Aorta (tissue), 5 donors: ENCODE measurements around the gene HP1BP3. TPM values are rescaled to one million over a fixed set of nuclear protein-coding genes. Genes with fewer than 3 reads are reported as not detected.
"Not testable (repeated sequence)": the region's sequence is repeated elsewhere in the genome, so short reads cannot be mapped to it uniquely, and the experiment has no call there.

Source experiments
- ATAC-seq: fragments of 200-7000 bp; cut with Tn5 transposase; one replicate; pipeline ENCODE4 v1.9.1; 2022; ENCODE audit warnings: moderate library complexity; ENCODE audit not compliant: low FRiP score
- DNase-seq, 2 donors: peaks; one replicate each; pipeline ENCODE4 v3.0.0-alpha.2; 2020
- H3K27ac ChIP-seq, 2 donors: one replicate each; pipeline ENCODE4 v1.5.1; 2013; ENCODE audit warnings: low read length in 2 of 2, mild to moderate bottlenecking in 2 of 2, moderate library complexity in 2 of 2, control low read depth in 1 of 2, inconsistent platforms in 1 of 2, low read depth in 1 of 2
- H3K27me3 ChIP-seq, 2 donors: one replicate each; pipeline ENCODE4 v1.6.1; 2013; ENCODE audit warnings: control low read depth in 1 of 2, low read length in 1 of 2, mild to moderate bottlenecking in 1 of 2, moderate library complexity in 1 of 2; ENCODE audit not compliant: insufficient read depth in 2 of 2, control insufficient read depth in 1 of 2
- H3K36me3 ChIP-seq, 2 donors: one replicate each; pipeline ENCODE4 v1.6.1; 2013; ENCODE audit warnings: control low read depth in 1 of 2, low read length in 1 of 2, mild to moderate bottlenecking in 1 of 2; ENCODE audit not compliant: insufficient read depth in 2 of 2, control insufficient read depth in 1 of 2
- H3K4me1 ChIP-seq, 2 donors: one replicate each; pipeline ENCODE4 v1.6.1; 2013; ENCODE audit warnings: low read length in 2 of 2, control low read depth in 1 of 2, mild to moderate bottlenecking in 1 of 2, moderate library complexity in 1 of 2; ENCODE audit not compliant: insufficient read depth in 2 of 2, control insufficient read depth in 1 of 2
- H3K4me3 ChIP-seq, 2 donors: one replicate each; pipeline ENCODE4 v1.5.1; 2013; ENCODE audit warnings: low read length in 2 of 2, control low read depth in 1 of 2, mild to moderate bottlenecking in 1 of 2
- H3K9me3 ChIP-seq: one replicate; pipeline ENCODE4 v1.6.1; 2013; ENCODE audit warnings: mild to moderate bottlenecking, low read length; ENCODE audit not compliant: control insufficient read depth
- WGBS, 2 donors: extraction: QIAGEN DNeasy Blood & Tissue Kit; methylation state at CpG; one replicate each; pipeline ENCODE4 v1.1.7; 2013; 5-methylcytosine and 5-hydroxymethylcytosine counted together
- intact Hi-C, 2 donors: fragments of 100-400 bp; cut with DNase I; formaldehyde crosslinking; loops; one replicate each; pipeline versions ENCODE4 v1.14.2 to v1.15.0; 2022
- polyA plus RNA-seq, 2 donors: library from polyadenylated mRNA; stranded (reverse); fragments of 200-250 nt; gene quantifications; one replicate each; pipeline ENCODE4 v1.2.3, GENCODE V29; 2013
- total RNA-seq, 2 donors: library from RNA; stranded (reverse); fragmentation: NEBNext Ultra II Directional; extraction: Animal tissue kit (Norgen Biotek cat#: 25700); gene quantifications; one replicate each; pipeline ENCODE4 v1.2.1, GENCODE V29; 2021
- donor health status: healthy with polysubstance abuse.
- donor health status: Bipolar disorder and iron deficiency.
- donor health status: DM: no; HTN: no; CAD: no.
- donor health status: DM: no; HTN: no; CAD: no.
- donor health status: DM: yes; HTN: yes; CAD: no.

Gene HP1BP3
- total and polyA plus RNA-seq, 4 donors = 54.0 to 247 (median 179) TPM

- no peaks in the 10 kb centered on the region for H3K27me3 ChIP-seq
- ATAC-seq = no peak
- intact Hi-C loops = no loop called here
- DNase-seq = peak; percentile 39
- WGBS, 2 donors = 92% methylated on average over 12 of the region's 12 CpGs
- H3K4me3 ChIP-seq = no peak overlapping the region
- no peaks in the 10 kb centered on the region for H3K4me1 ChIP-seq
- no peaks in the 10 kb centered on the region for H3K36me3 ChIP-seq
- H3K27ac ChIP-seq = no peak overlapping the region
- no peaks in the 10 kb centered on the region for H3K9me3 ChIP-seq
Observed at GRCh38 chr1:20720631-20721091, 66.4 kb downstream of the HP1BP3 start.

- H3K9me3 ChIP-seq = no peaks in the 10 kb centered on the region
- H3K4me3 ChIP-seq = no peak overlapping the region
- no peaks in the 10 kb centered on the region for H3K4me1 ChIP-seq
- no peak overlapping the region for H3K27ac ChIP-seq
- 75 to 83% methylated on average over 5 of the region's 5 CpGs for WGBS, 2 donors
- H3K27me3 ChIP-seq = no peaks in the 10 kb centered on the region
- H3K36me3 ChIP-seq = no peaks in the 10 kb centered on the region
- DNase-seq = peak; percentile 18 to 37
- no peak for ATAC-seq
- intact Hi-C loops = no loop called here
Observed at GRCh38 chr1:20719871-20720620, 67.1 kb downstream of the HP1BP3 start.

GRCh38 chr1:20719261-20719660 lies 67.8 kb downstream of the HP1BP3 start:
- H3K4me1 ChIP-seq = no peaks in the 10 kb centered on the region
- no peak for ATAC-seq

GRCh38 chr1:20718343-20718882 lies 68.7 kb downstream of the HP1BP3 start:
- WGBS, 2 donors = 64 to 67% methylated on average over 17 of the region's 17 CpGs
- H3K27ac ChIP-seq, intact Hi-C loops, H3K9me3 ChIP-seq, ATAC-seq, H3K4me1 ChIP-seq, H3K4me3 ChIP-seq, H3K36me3 ChIP-seq, H3K27me3 ChIP-seq: not testable (repeated sequence)
- peak; percentile 19 to 44 for DNase-seq

More at GRCh38 chr1:20719261-20719660, 67.8 kb downstream of the HP1BP3 start:
- H3K9me3 ChIP-seq = no peaks in the 10 kb centered on the region
- intact Hi-C loops = no loop called here
- H3K4me3 ChIP-seq = no peak overlapping the region
- H3K36me3 ChIP-seq = no peaks in the 10 kb centered on the region
- peak; percentile 10 to 37 for DNase-seq
- no peaks in the 10 kb centered on the region for H3K27me3 ChIP-seq
- H3K27ac ChIP-seq = no peak overlapping the region
- WGBS, 2 donors = 88 to 91% methylated on average over 8 of the region's 8 CpGs

GRCh38 chr1:20717452-20718342 lies 69.4 kb downstream of the HP1BP3 start, which contains the start of gene KIF17:
Gene KIF17 (minus strand): TSS chr1:20718007. CDS start chr1:20717706, 301 bp downstream.
- DNase-seq (peak; percentile 83 to 92), ATAC-seq (peak; percentile 86)
- Histone ChIP-seq H3K36me3 (no peaks in the 10 kb centered on the region), H3K9me3 (no peaks in the 10 kb centered on the region), H3K4me1 (no peaks in the 10 kb centered on the region), H3K4me3 (peak within 1 kb of the TSS; percentile 2 to 55), H3K27ac (no peak within 1 kb of the TSS), H3K27me3 (no peaks in the 10 kb centered on the region)
- WGBS, 2 donors = 1 to 2% methylated on average over 75 to 112 of the region's 112 CpGs
- intact Hi-C loops = no loop called here

GRCh38 chr1:20716232-20716631 lies 70.9 kb downstream of the HP1BP3 start:
- DNase-seq (no peak), ATAC-seq (no peak)
- intact Hi-C loops = no loop called here
- 86 to 87% methylated on average over 13 of the region's 13 CpGs for WGBS, 2 donors
- no peaks in the 10 kb centered on the region for H3K9me3 ChIP-seq
- H3K4me1 ChIP-seq = no peaks in the 10 kb centered on the region
- H3K27me3 ChIP-seq = no peaks in the 10 kb centered on the region
- H3K4me3 ChIP-seq = no peak overlapping the region
- no peaks in the 10 kb centered on the region for H3K36me3 ChIP-seq
- no peak overlapping the region for H3K27ac ChIP-seq

- Histone ChIP-seq H3K27ac (no peak overlapping the region), H3K36me3 (no peaks in the 10 kb centered on the region), H3K9me3 (no peaks in the 10 kb centered on the region), H3K4me1 (no peaks in the 10 kb centered on the region), H3K4me3 (no peak overlapping the region), H3K27me3 (no peaks in the 10 kb centered on the region)
- ATAC-seq = no peak
- WGBS, 2 donors = 90 to 92% methylated on average over 15 of the region's 15 CpGs
- no peak for DNase-seq
- intact Hi-C loops = no loop called here
Observed at GRCh38 chr1:20715406-20715805, 71.7 kb downstream of the HP1BP3 start.

GRCh38 chr1:20713440-20713839 lies 73.7 kb downstream of the HP1BP3 start:
- Histone ChIP-seq H3K9me3 (no peaks in the 10 kb centered on the region), H3K4me3 (no peak overlapping the region), H3K27me3 (no peaks in the 10 kb centered on the region), H3K4me1 (no peaks in the 10 kb centered on the region), H3K36me3 (no peaks in the 10 kb centered on the region), H3K27ac (no peak overlapping the region)
- DNase-seq = no peak
- intact Hi-C loops = no loop called here
- ATAC-seq = no peak
- WGBS, 2 donors = 90 to 91% methylated on average over 6 of the region's 6 CpGs
